HG02678 (cell line): ENCODE measurements around the gene NHLRC3.
"Not testable (repeated sequence)": the region's sequence is repeated elsewhere in the genome, so short reads cannot be mapped to it uniquely, and the experiment has no call there.

Source experiments
- ATAC-seq: cut with Tn5 transposase; IDR thresholded peaks from one replicate; pipeline ENCODE4 v1.9.1; 2021; ENCODE audit warnings: mild to moderate bottlenecking, moderate library complexity; ENCODE audit not compliant: unreplicated experiment

The NHLRC3 gene

GRCh38 chr13:39037880-39038568 lies at the start of gene NHLRC3, which contains the start of gene PROSER1:
TSS of gene NHLRC3 (plus strand) at chr13:39038456. CDS start at chr13:39038640, 184 bp downstream.
TSS of gene PROSER1 (minus strand) at chr13:39038089. CDS start at chr13:39037242, 847 bp downstream.
- ATAC-seq = peak; percentile 73

- no peak for ATAC-seq
Observed at GRCh38 chr13:38990693-38991092, 47.6 kb upstream of the NHLRC3 start, which contains the start of gene STOML3. TSS of gene STOML3 (minus strand) at chr13:38990831. CDS start at chr13:38990721, 110 bp downstream.

- ATAC-seq = no peak
Observed at GRCh38 chr13:38993381-38993780, 44.9 kb upstream of the NHLRC3 start.

- no peak for ATAC-seq
Observed at GRCh38 chr13:38998739-38999138, 39.5 kb upstream of the NHLRC3 start.

- not testable (repeated sequence) for ATAC-seq
Observed at GRCh38 chr13:39006371-39007111, 31.7 kb upstream of the NHLRC3 start.

GRCh38 chr13:39012608-39013007 lies 25.6 kb upstream of the NHLRC3 start:
- ATAC-seq = no peak

GRCh38 chr13:39013462-39013861 lies 24.8 kb upstream of the NHLRC3 start:
- no peak for ATAC-seq

- peak; percentile 46 for ATAC-seq
Observed at GRCh38 chr13:39016087-39016486, 22.2 kb upstream of the NHLRC3 start.

GRCh38 chr13:39016787-39017186 lies 21.5 kb upstream of the NHLRC3 start:
- peak; percentile 72 for ATAC-seq

GRCh38 chr13:39020853-39021462 lies 17.3 kb upstream of the NHLRC3 start:
- ATAC-seq = no peak

GRCh38 chr13:39023316-39023715 lies 14.9 kb upstream of the NHLRC3 start:
- no peak for ATAC-seq

GRCh38 chr13:39023761-39024160 lies 14.5 kb upstream of the NHLRC3 start:
- ATAC-seq = no peak

GRCh38 chr13:39025433-39025839 lies 12.8 kb upstream of the NHLRC3 start:
- ATAC-seq = no peak

- no peak for ATAC-seq
Observed at GRCh38 chr13:39032150-39032549, 6.1 kb upstream of the NHLRC3 start.

GRCh38 chr13:39034085-39034484 lies 4.2 kb upstream of the NHLRC3 start:
- ATAC-seq = no peak

GRCh38 chr13:39035204-39035603 lies 3.1 kb upstream of the NHLRC3 start:
- no peak for ATAC-seq

GRCh38 chr13:39035799-39036198 lies 2.5 kb upstream of the NHLRC3 start:
- no peak for ATAC-seq

- no peak for ATAC-seq
Observed at GRCh38 chr13:39036212-39036611, 2.0 kb upstream of the NHLRC3 start.

- ATAC-seq = peak; percentile 26
Observed at GRCh38 chr13:39037410-39037879, 811 bp upstream of the NHLRC3 start.

- peak; percentile 31 for ATAC-seq
Observed at GRCh38 chr13:39038569-39039030, 344 bp downstream of the NHLRC3 start.

GRCh38 chr13:39039041-39039440 lies 785 bp downstream of the NHLRC3 start:
- ATAC-seq = no peak
